ENCODE measurements around the gene ADAMTS12. TPM values are rescaled to one million over a fixed set of nuclear protein-coding genes. Genes with fewer than 3 reads are reported as not detected.

ADAMTS12 gene
- total RNA-seq, 4 donors from 2014 or later = 0.49 to 3.1 (median 2.5) TPM

GRCh38 chr5:33721491-33722200, 170.1 kb downstream of the ADAMTS12 start:
- H3K9me3 ChIP-seq = no peaks in the 10 kb centered on the region
- H3K4me1 ChIP-seq = no peaks in the 10 kb centered on the region
- TF ChIP-seq CTCF (IDR thresholded peaks at IDR 0.05 in 4 of 5, conservative IDR thresholded peaks at IDR 0.05 in 1 of 5) (no peak), POLR2A (IDR thresholded peaks at IDR 0.05) (no peak)
- H3K27ac ChIP-seq = no peak overlapping the region
- H3K4me3 ChIP-seq = no peak overlapping the region
- ATAC-seq (no peak), DNase-seq (no peak)
- in situ Hi-C loops (cut with MboI; ENCODE audit: low sequenced_read_pairs in 4 of 4) = no loop called here
- H3K27me3 ChIP-seq = no peaks in the 10 kb centered on the region
- intact Hi-C loops (cut with DNase I; ENCODE audit: low total_unique reads) = no loop called here
- H3K36me3 ChIP-seq = no peaks in the 10 kb centered on the region

GRCh38 chr5:33720176-33720575, 171.6 kb downstream of the ADAMTS12 start:
- H3K4me1 ChIP-seq = no peaks in the 10 kb centered on the region
- H3K36me3 ChIP-seq = no peaks in the 10 kb centered on the region
- H3K27me3 ChIP-seq = no peaks in the 10 kb centered on the region
- ATAC-seq = no peak
- in situ Hi-C loops (cut with MboI; ENCODE audit: low sequenced_read_pairs in 4 of 4) = no loop called here
- no peak overlapping the region for H3K4me3 ChIP-seq
- H3K9me3 ChIP-seq = no peaks in the 10 kb centered on the region
- no peak for DNase-seq
- TF ChIP-seq POLR2A (IDR thresholded peaks at IDR 0.05) (no peak), CTCF (IDR thresholded peaks at IDR 0.05 in 4 of 5, conservative IDR thresholded peaks at IDR 0.05 in 1 of 5) (no peak)
- H3K27ac ChIP-seq = no peak overlapping the region
- intact Hi-C loops (cut with DNase I; ENCODE audit: low total_unique reads) = no loop called here

GRCh38 chr5:33719769-33720168, 172.0 kb downstream of the ADAMTS12 start:
- H3K4me1 ChIP-seq = no peaks in the 10 kb centered on the region
- DNase-seq (no peak), ATAC-seq (no peak)
- H3K36me3 ChIP-seq = no peaks in the 10 kb centered on the region
- no peak for TF ChIP-seq POLR2A (IDR thresholded peaks at IDR 0.05)
- TF ChIP-seq CTCF (IDR thresholded peaks at IDR 0.05 in 4 of 5, conservative IDR thresholded peaks at IDR 0.05 in 1 of 5) = no peak
- no peaks in the 10 kb centered on the region for H3K27me3 ChIP-seq
- H3K4me3 ChIP-seq = no peak overlapping the region
- intact Hi-C loops (cut with DNase I; ENCODE audit: low total_unique reads) = no loop called here
- H3K9me3 ChIP-seq = no peaks in the 10 kb centered on the region
- in situ Hi-C loops (cut with MboI; ENCODE audit: low sequenced_read_pairs in 4 of 4) = no loop called here
- H3K27ac ChIP-seq = no peak overlapping the region

GRCh38 chr5:33715661-33716060, 176.1 kb downstream of the ADAMTS12 start:
- H3K4me1 ChIP-seq = no peaks in the 10 kb centered on the region
- H3K27me3 ChIP-seq = no peaks in the 10 kb centered on the region
- no peak overlapping the region for H3K4me3 ChIP-seq
- no peaks in the 10 kb centered on the region for H3K9me3 ChIP-seq
- DNase-seq (no peak), ATAC-seq (no peak)
- H3K36me3 ChIP-seq = no peaks in the 10 kb centered on the region
- no peak overlapping the region for H3K27ac ChIP-seq
- intact Hi-C loops (cut with DNase I; ENCODE audit: low total_unique reads) (no loop called here), in situ Hi-C loops (cut with MboI; ENCODE audit: low sequenced_read_pairs in 4 of 4) (no loop called here)
- TF ChIP-seq POLR2A (IDR thresholded peaks at IDR 0.05) (no peak), CTCF (IDR thresholded peaks at IDR 0.05 in 4 of 5, conservative IDR thresholded peaks at IDR 0.05 in 1 of 5) (no peak)
